ENCODE data around the gene JAKMIP3.

Gene JAKMIP3

DNA sequence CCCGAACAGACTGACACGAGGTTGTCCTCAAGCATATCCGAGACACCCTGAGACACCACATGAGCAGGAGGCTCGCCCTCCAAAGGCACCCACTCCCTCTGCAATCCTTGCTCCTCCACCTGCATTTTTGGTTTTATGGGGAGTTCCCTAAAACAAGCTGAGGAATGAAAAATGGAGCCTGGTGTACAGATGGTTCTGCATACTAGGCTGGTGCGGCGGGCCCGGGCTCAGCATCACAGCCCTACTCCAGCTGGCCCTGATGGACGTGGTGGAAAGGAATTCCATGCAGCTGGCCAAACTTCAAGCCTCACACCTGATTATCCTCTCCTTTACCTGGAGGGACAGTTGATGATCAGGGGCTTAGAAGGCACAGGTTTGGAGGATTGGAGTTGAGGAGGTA lies 30.3 kb upstream of the JAKMIP3 start:
- TF ChIP-seq, protein P1, sequence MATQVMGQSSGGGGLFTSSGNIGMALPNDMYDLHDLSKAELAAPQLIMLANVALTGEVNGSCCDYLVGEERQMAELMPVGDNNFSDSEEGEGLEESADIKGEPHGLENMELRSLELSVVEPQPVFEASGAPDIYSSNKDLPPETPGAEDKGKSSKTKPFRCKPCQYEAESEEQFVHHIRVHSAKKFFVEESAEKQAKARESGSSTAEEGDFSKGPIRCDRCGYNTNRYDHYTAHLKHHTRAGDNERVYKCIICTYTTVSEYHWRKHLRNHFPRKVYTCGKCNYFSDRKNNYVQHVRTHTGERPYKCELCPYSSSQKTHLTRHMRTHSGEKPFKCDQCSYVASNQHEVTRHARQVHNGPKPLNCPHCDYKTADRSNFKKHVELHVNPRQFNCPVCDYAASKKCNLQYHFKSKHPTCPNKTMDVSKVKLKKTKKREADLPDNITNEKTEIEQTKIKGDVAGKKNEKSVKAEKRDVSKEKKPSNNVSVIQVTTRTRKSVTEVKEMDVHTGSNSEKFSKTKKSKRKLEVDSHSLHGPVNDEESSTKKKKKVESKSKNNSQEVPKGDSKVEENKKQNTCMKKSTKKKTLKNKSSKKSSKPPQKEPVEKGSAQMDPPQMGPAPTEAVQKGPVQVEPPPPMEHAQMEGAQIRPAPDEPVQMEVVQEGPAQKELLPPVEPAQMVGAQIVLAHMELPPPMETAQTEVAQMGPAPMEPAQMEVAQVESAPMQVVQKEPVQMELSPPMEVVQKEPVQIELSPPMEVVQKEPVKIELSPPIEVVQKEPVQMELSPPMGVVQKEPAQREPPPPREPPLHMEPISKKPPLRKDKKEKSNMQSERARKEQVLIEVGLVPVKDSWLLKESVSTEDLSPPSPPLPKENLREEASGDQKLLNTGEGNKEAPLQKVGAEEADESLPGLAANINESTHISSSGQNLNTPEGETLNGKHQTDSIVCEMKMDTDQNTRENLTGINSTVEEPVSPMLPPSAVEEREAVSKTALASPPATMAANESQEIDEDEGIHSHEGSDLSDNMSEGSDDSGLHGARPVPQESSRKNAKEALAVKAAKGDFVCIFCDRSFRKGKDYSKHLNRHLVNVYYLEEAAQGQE (IDR thresholded peaks at IDR 0.05; ENCODE audit: insufficient read depth in 1 of 2, low read depth in 2 of 2, low read length in 2 of 2): no peak
- TF ChIP-seq POLR2AphosphoS5 (IDR thresholded peaks at IDR 0.05; ENCODE audit: low read depth, low read length) (no peak), SIN3A (IDR thresholded peaks at IDR 0.05; ENCODE audit: borderline replicate concordance, insufficient read depth, low read length) (no peak), TAF1 (IDR thresholded peaks at IDR 0.05; ENCODE audit: borderline replicate concordance, insufficient read depth, low read length) (no peak), FOXP2 (optimal IDR thresholded peaks at IDR 0.05; ENCODE audit: borderline replicate concordance, extremely low read depth, extremely low read length, insufficient read depth) (no peak)

DNA sequence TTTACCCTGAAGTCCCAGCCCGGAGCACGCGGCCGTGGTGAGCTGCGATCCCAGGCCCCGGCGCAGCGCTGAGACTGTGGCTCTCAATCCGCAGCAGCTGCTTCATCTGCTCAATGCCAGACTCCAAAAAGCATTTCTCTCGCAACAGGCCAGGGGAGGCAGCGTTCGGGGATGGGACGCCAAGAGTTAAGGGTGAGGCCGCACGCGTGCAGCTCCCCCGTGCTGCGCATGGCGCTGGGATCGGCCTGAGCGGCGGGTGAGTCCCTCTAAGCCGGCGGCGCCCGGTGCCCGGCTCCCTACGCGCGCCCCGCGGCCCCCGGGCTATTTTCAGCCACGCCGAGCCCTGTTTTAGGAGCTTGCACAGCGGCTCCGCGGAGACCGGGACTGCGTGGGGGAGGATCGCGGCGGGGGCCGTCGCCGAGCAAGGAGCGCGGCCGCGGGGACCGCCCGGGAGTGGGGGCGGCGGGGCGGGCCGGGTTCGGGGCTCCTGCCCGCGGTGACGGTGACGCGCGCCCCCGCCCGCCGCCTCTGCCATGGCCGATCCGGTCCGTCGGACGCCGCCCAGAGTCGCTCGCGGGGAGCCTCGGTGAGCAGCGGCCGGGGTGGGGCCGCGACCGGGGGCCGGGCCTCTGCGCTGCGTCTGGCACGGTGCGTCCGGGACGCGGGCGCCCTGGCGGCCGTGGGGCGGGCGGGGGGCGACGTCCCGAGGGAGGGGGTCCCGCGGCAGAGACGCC lies 29.4 kb upstream of the JAKMIP3 start:
- TF ChIP-seq POLR2AphosphoS5 (IDR thresholded peaks at IDR 0.05; ENCODE audit: low read depth, low read length) (no peak), FOXP2 (optimal IDR thresholded peaks at IDR 0.05; ENCODE audit: borderline replicate concordance, extremely low read depth, extremely low read length, insufficient read depth) (no peak), SIN3A (IDR thresholded peaks at IDR 0.05; ENCODE audit: borderline replicate concordance, insufficient read depth, low read length) (no peak), TAF1 (IDR thresholded peaks at IDR 0.05; ENCODE audit: borderline replicate concordance, insufficient read depth, low read length) (no peak)
- TF ChIP-seq, protein P1 (IDR thresholded peaks at IDR 0.05; ENCODE audit: insufficient read depth in 1 of 2, low read depth in 2 of 2, low read length in 2 of 2): no peak

GRCh38 chr10:132036887-132037675 lies 28.7 kb upstream of the JAKMIP3 start:
- TF ChIP-seq, protein P1 (IDR thresholded peaks at IDR 0.05; ENCODE audit: insufficient read depth in 1 of 2, low read depth in 2 of 2, low read length in 2 of 2): no peak
- TF ChIP-seq FOXP2 (optimal IDR thresholded peaks at IDR 0.05; ENCODE audit: borderline replicate concordance, extremely low read depth, extremely low read length, insufficient read depth) (no peak), TAF1 (IDR thresholded peaks at IDR 0.05; ENCODE audit: borderline replicate concordance, insufficient read depth, low read length) (no peak), POLR2AphosphoS5 (IDR thresholded peaks at IDR 0.05; ENCODE audit: low read depth, low read length) (no peak), SIN3A (IDR thresholded peaks at IDR 0.05; ENCODE audit: borderline replicate concordance, insufficient read depth, low read length) (no peak)

DNA sequence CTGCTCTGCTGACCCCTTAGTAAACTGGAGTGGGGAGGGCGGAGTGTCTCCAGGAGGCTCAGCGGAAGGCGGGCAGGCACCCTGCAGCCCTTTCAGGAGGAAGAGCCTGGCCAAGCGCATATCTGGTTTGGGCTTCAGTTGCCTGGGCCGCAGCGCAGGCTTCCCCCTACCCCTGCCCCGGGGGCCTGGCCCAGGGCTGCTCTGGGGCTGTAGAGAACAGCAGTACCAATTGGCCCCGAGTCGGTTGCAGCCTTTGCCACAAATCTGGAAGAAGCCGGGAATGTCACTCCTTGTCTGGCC lies 28.1 kb upstream of the JAKMIP3 start:
- no peak for TF ChIP-seq SIN3A (IDR thresholded peaks at IDR 0.05; ENCODE audit: borderline replicate concordance, insufficient read depth, low read length)
- no peak for TF ChIP-seq POLR2AphosphoS5 (IDR thresholded peaks at IDR 0.05; ENCODE audit: low read depth, low read length)
- TF ChIP-seq, protein P1 (IDR thresholded peaks at IDR 0.05; ENCODE audit: insufficient read depth in 1 of 2, low read depth in 2 of 2, low read length in 2 of 2): no peak
- no peak for TF ChIP-seq TAF1 (IDR thresholded peaks at IDR 0.05; ENCODE audit: borderline replicate concordance, insufficient read depth, low read length)
- TF ChIP-seq FOXP2 (optimal IDR thresholded peaks at IDR 0.05; ENCODE audit: borderline replicate concordance, extremely low read depth, extremely low read length, insufficient read depth): no peak
